ENCODE measurements around the gene SLC1A6.

GRCh38 chr19:14954071-14954655 lies 25.5 kb downstream of the SLC1A6 start:
- TF ChIP-seq CTCF (IDR thresholded peaks at IDR 0.05) (no peak), EP300 (IDR thresholded peaks at IDR 0.05) (no peak), POLR2A (IDR thresholded peaks at IDR 0.05) (no peak)
